H1 (cell line): ENCODE measurements around the gene DUOXA1. TPM values are rescaled to one million over a fixed set of nuclear protein-coding genes. Genes with fewer than 3 reads are reported as not detected.

Experiments
- POLR2A ChIP-seq, 2 experiments: IDR thresholded peaks; 1 replicate in 1 of 2; 2 replicates in 1 of 2; pipeline ENCODE4 v1.6.1; 2011; ENCODE audit warnings: low read depth in 2 of 2, low read length in 2 of 2, mild to moderate bottlenecking in 2 of 2; ENCODE audit errors: control extremely low read depth in 1 of 2
- RXRA ChIP-seq: IDR thresholded peaks from 2 replicates; pipeline ENCODE4 v1.6.1; 2011; ENCODE audit warnings: low read depth, mild to moderate bottlenecking, low read length, moderate library complexity; ENCODE audit not compliant: insufficient read depth
- SIN3A ChIP-seq, 2 experiments: IDR thresholded peaks in 1 of 2; conservative IDR thresholded peaks in 1 of 2; 2 replicates each; pipeline ENCODE4 v1.6.1; 2011 to 2012; ENCODE audit warnings: low read length in 2 of 2, improper control_type of control experiment in 1 of 2, low read depth in 1 of 2, mild to moderate bottlenecking in 1 of 2
- SP4 ChIP-seq: IDR thresholded peaks from 2 replicates; pipeline ENCODE4 v1.6.1; 2012; ENCODE audit warnings: low read length, inconsistent platforms
- polyA plus RNA-seq, 7 experiments: library from polyadenylated mRNA; depleted of rRNA in 3 of 7; stranded (reverse) in 5 of 7; unstranded in 2 of 7; fragments of >200 nt in 5 of 7; fragments of 200-250 nt in 2 of 7; gene quantifications; 1 replicate in 5 of 7; 2 replicates in 1 of 7; 4 replicates in 1 of 7; pipeline versions ENCODE4 v1.2.1 to v1.2.3, GENCODE V29; 2011 to 2013; ENCODE audit warnings: missing spikeins in 2 of 7, mixed read lengths in 2 of 7
- total RNA-seq: library from RNA; stranded (reverse); fragmentation: NEBNext Ultra II Directional; extraction: Animal tissue kit (Norgen Biotek cat#: 25700); gene quantifications from 2 replicates; pipeline ENCODE4 v1.2.1, GENCODE V29; 2021

Gene DUOXA1
- total and polyA plus RNA-seq, 2 of the 8 experiments (the other 6 are each of a cell fraction or from before 2014, with no cell fraction given), result 0.18 TPM; not detected in 1

- TF ChIP-seq SIN3A (conservative IDR thresholded peaks at IDR 0.05 in 1 of 2, IDR thresholded peaks at IDR 0.05 in 1 of 2; ENCODE audit: low read depth in 1 of 2, low read length in 2 of 2) (no peak), SP4 (no peak), POLR2A (IDR thresholded peaks at IDR 0.05; ENCODE audit: control extremely low read depth in 1 of 2, low read depth in 2 of 2, low read length in 2 of 2) (no peak), RXRA (no peak)
Measured at GRCh38 chr15:45149060-45149459, 19.4 kb upstream of the DUOXA1 start (continued).
